ENCODE results near the gene KLHL17. TPM values are rescaled to one million over a fixed set of nuclear protein-coding genes. Genes with fewer than 3 reads are reported as not detected.

KLHL17 gene
- total and polyA plus RNA-seq, 9 of the 15 experiments (the other 6 are each of a cell fraction or from before 2014, with no cell fraction given): 0.14 to 84.8 (median 13.0) TPM

DNA sequence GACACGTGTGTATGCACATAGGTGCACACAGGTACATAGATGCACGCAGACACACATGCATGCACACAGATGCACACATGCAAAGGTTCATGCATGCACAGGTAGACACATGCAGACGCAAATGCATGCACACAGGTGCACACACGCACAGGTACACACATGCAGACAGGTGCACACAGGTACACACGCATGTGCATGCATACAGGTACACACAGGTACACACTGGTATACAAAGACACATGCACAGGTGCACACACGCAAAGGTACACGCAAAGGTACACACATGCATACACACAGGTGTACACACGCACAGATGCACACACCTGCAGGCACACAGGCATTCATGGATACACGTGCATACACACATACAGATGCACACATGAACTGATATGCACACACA, 10.1 kb upstream of the KLHL17 start:
- TF ChIP-seq ARID2 (IDR thresholded peaks at IDR 0.05) (peak; percentile 42; the same call in 1 of the 2 replicates), IRF2 (CRISPR knock-in tag; IDR thresholded peaks at IDR 0.05) (peak; percentile 65; the same call in 1 of the 2 replicates), ZNF282 (CRISPR knock-in tag; IDR thresholded peaks at IDR 0.05) (0 out of 2 replicates have a peak, but pooled peaks have one; percentile 35), POLR2A (conservative IDR thresholded peaks at IDR 0.05) (peak; percentile 36; the same call in 1 of the 2 replicates), ZSCAN29 (IDR thresholded peaks at IDR 0.05) (no peak), KDM1A (IDR thresholded peaks at IDR 0.05) (peak in 1 of 2 experiments; percentile 97; a peak in 2 of 4 replicates), OTX1 (CRISPR knock-in tag; IDR thresholded peaks at IDR 0.05) (no peak), STAT5A (IDR thresholded peaks at IDR 0.05; ENCODE audit: borderline replicate concordance, low read length) (peak; percentile 37; the same call in 1 of the 2 replicates), ZEB2 (IDR thresholded peaks at IDR 0.05) (0 out of 2 replicates have a peak, but pooled peaks have one; percentile 49), TARDBP (IDR thresholded peaks at IDR 0.05) (0 out of 2 replicates have a peak, but pooled peaks have one; percentile 9)
- TF ChIP-seq, protein P1, sequence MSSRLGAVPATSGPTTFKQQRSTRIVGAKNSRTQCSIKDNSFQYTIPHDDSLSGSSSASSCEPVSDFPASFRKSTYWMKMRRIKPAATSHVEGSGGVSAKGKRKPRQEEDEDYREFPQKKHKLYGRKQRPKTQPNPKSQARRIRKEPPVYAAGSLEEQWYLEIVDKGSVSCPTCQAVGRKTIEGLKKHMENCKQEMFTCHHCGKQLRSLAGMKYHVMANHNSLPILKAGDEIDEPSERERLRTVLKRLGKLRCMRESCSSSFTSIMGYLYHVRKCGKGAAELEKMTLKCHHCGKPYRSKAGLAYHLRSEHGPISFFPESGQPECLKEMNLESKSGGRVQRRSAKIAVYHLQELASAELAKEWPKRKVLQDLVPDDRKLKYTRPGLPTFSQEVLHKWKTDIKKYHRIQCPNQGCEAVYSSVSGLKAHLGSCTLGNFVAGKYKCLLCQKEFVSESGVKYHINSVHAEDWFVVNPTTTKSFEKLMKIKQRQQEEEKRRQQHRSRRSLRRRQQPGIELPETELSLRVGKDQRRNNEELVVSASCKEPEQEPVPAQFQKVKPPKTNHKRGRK (tag; IDR thresholded peaks at IDR 0.05): no peak
- TF ChIP-seq, protein P2, sequence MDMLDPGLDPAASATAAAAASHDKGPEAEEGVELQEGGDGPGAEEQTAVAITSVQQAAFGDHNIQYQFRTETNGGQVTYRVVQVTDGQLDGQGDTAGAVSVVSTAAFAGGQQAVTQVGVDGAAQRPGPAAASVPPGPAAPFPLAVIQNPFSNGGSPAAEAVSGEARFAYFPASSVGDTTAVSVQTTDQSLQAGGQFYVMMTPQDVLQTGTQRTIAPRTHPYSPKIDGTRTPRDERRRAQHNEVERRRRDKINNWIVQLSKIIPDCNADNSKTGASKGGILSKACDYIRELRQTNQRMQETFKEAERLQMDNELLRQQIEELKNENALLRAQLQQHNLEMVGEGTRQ (CRISPR knock-in tag; IDR thresholded peaks at IDR 0.05): no peak
- TF ChIP-seq, protein P3, sequence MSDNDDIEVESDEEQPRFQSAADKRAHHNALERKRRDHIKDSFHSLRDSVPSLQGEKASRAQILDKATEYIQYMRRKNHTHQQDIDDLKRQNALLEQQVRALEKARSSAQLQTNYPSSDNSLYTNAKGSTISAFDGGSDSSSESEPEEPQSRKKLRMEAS (CRISPR knock-in tag; IDR thresholded peaks at IDR 0.05): 0 out of 2 replicates have a peak, but pooled peaks have one; percentile 40
- Histone ChIP-seq H3K36me3 (ENCODE audit: control insufficient read depth, insufficient read depth, low read length) (peaks cover 100% of the 10 kb centered on the region; the same call in 2 of the 3 replicates), H3K9me3 (replicated peaks; ENCODE audit: control insufficient read depth, insufficient read depth, low read depth, low read length) (no peaks in the 10 kb centered on the region), H2AFZ (ENCODE audit: low read depth, low read length) (no peak overlapping the region), H4K20me1 (replicated peaks; ENCODE audit: control insufficient read depth, insufficient read depth, low read length) (peaks cover 7% of the 10 kb centered on the region), H3K79me2 (ENCODE audit: control insufficient read depth, insufficient read depth, low read length) (peaks cover 3% of the 10 kb centered on the region; the same call in 2 of the 3 replicates), H3K9me1 (ENCODE audit: control insufficient read depth, insufficient read depth, low read length) (no peaks in the 10 kb centered on the region), H3K4me3 (no peak overlapping the region), H3K9ac (ENCODE audit: insufficient read depth in 1 of 2, low read depth in 2 of 2, low read length in 2 of 2) (no peak overlapping the region), H3K27ac (ENCODE audit: extremely low read depth, low read depth, low read length) (no peak overlapping the region), H3K27me3 (ENCODE audit: control insufficient read depth in 2 of 2, insufficient read depth in 2 of 2, low read length in 2 of 2) (no peaks in the 10 kb centered on the region), H3K4me1 (replicated peaks in 1 of 2; ENCODE audit: control insufficient read depth in 2 of 2, insufficient read depth in 2 of 2, low read length in 2 of 2) (peaks cover 0 to 56% of the 10 kb centered on the region in 2 experiments; a peak in 2 of 5 replicates), H3K4me2 (ENCODE audit: insufficient read depth, low read length) (no peak overlapping the region)
- ChIA-PET CTCF (ENCODE audit: low intra/inter-chr PET ratio) (no interaction called here), POLR2A (no interaction called here)
- 95% methylated on average over 9 of the region's 9 CpGs for WGBS (ENCODE audit: insufficient coverage, low coverage, missing lambda C conversion rate)
- no TSS peak for BruUV-seq (replicated peaks)
- intact Hi-C loops (cut with micrococcal nuclease) (no loop called here), in situ Hi-C loops (cut with MboI) (no loop called here)
- ATAC-seq (no peak), DNase-seq (ENCODE audit: extremely low read depth in 1 of 4, low spot score in 3 of 4) (no peak), FAIRE-seq (no peak)
